ENCODE data around the gene STARD13. TPM values are rescaled to one million over a fixed set of nuclear protein-coding genes. Genes with fewer than 3 reads are reported as not detected.

The STARD13 gene
- total and polyA plus RNA-seq, 2 donors (not counting 1 experiment from before 2014, with no cell fraction given) = 0.06 to 0.22 TPM

GRCh38 chr13:33328701-33329100, 43.1 kb upstream of the STARD13 start:
- no CpG with 5 or more reads among the region's 1 CpG for WGBS (ENCODE audit: insufficient coverage)
- H3K27me3 Mint-ChIP-seq = peaks cover 17% of the 10 kb centered on the region
- Histone ChIP-seq H3K9me3 (ENCODE audit: control extremely low read depth in 1 of 3, control insufficient read depth in 2 of 3, insufficient read depth in 1 of 3, low read length in 2 of 3) (no peaks in the 10 kb centered on the region), H3K79me2 (ENCODE audit: control insufficient read depth, insufficient read depth, low read length) (no peaks in the 10 kb centered on the region), H3K27me3 (replicated peaks in 1 of 4; ENCODE audit: control extremely low read depth in 1 of 4, control insufficient read depth in 3 of 4, insufficient read depth in 4 of 4, low read length in 3 of 4) (peaks cover 0 to 2% (median 0%) of the 10 kb centered on the region in 4 experiments), H3K4me3 (ENCODE audit: control extremely low read depth in 1 of 5, extremely low read depth in 1 of 5, insufficient read depth in 1 of 5, low read depth in 2 of 5, low read length in 4 of 5) (no peak overlapping the region), H3K4me1 (ENCODE audit: control insufficient read depth in 2 of 2, insufficient read depth in 2 of 2, low read length in 2 of 2) (no peaks in the 10 kb centered on the region), H4K20me1 (ENCODE audit: control insufficient read depth, insufficient read depth, low read length, poor library complexity, severe bottlenecking) (no peaks in the 10 kb centered on the region), H2AFZ (ENCODE audit: insufficient read depth, low read depth, low read length, poor library complexity, severe bottlenecking) (no peak overlapping the region), H3K9ac (ENCODE audit: low read length) (no peak overlapping the region), H3K27ac (ENCODE audit: low read length in 2 of 2) (no peak overlapping the region), H3K4me2 (replicated peaks; ENCODE audit: low read depth, low read length, poor library complexity, severe bottlenecking) (no peak overlapping the region), H3K36me3 (replicated peaks in 1 of 2; ENCODE audit: control extremely low read depth in 1 of 2, control insufficient read depth in 1 of 2, extremely low read depth in 1 of 2, insufficient read depth in 2 of 2, low read length in 1 of 2) (no peaks in the 10 kb centered on the region)
- peaks cover 4% of the 10 kb centered on the region for H3K4me1 Mint-ChIP-seq
- ATAC-seq (ENCODE audit: low read depth) (no peak), DNase-seq (no peak)
- H3K9me3 Mint-ChIP-seq (ENCODE audit: insufficient read depth) = no peaks in the 10 kb centered on the region
- POLR2A ChIA-PET = no interaction called here
- H3K4me3 Mint-ChIP-seq = no peak overlapping the region
- intact Hi-C loops (cut with micrococcal nuclease) = no loop called here
- H3K27ac Mint-ChIP-seq = no peak overlapping the region
- no peak for TF ChIP-seq EZH2 (IDR thresholded peaks at IDR 0.05; ENCODE audit: borderline replicate concordance, insufficient read depth, low read depth, low read length, poor library complexity, severe bottlenecking)
- no peak for TF ChIP-seq CTCF (IDR thresholded peaks at IDR 0.05)
- CTCF ChIA-PET = no interaction called here

GRCh38 chr13:33326723-33327122, 41.2 kb upstream of the STARD13 start:
- ChIA-PET CTCF (no interaction called here), POLR2A (no interaction called here)
- ATAC-seq (ENCODE audit: low read depth) = no peak
- intact Hi-C loops (cut with micrococcal nuclease) = no loop called here
- TF ChIP-seq CTCF (IDR thresholded peaks at IDR 0.05) = no peak
- no peak for TF ChIP-seq EZH2 (IDR thresholded peaks at IDR 0.05; ENCODE audit: borderline replicate concordance, insufficient read depth, low read depth, low read length, poor library complexity, severe bottlenecking)
- H3K4me3 Mint-ChIP-seq = no peak overlapping the region
- H3K27me3 ChIP-seq (replicated peaks in 1 of 4; ENCODE audit: control extremely low read depth in 1 of 4, control insufficient read depth in 3 of 4, insufficient read depth in 4 of 4, low read length in 3 of 4) = peaks cover 0 to under 1% (median 0%) of the 10 kb centered on the region in 4 experiments
- H3K36me3 ChIP-seq (replicated peaks in 1 of 2; ENCODE audit: control extremely low read depth in 1 of 2, control insufficient read depth in 1 of 2, extremely low read depth in 1 of 2, insufficient read depth in 2 of 2, low read length in 1 of 2) = no peaks in the 10 kb centered on the region
- H3K4me2 ChIP-seq (replicated peaks; ENCODE audit: low read depth, low read length, poor library complexity, severe bottlenecking) = no peak overlapping the region
- no peak overlapping the region for H3K4me3 ChIP-seq (ENCODE audit: control extremely low read depth in 1 of 5, extremely low read depth in 1 of 5, insufficient read depth in 1 of 5, low read depth in 2 of 5, low read length in 4 of 5)
- no peaks in the 10 kb centered on the region for H3K9me3 Mint-ChIP-seq (ENCODE audit: insufficient read depth)
- no peak for DNase-seq
- no peak overlapping the region for H3K27ac Mint-ChIP-seq
- peaks cover 9% of the 10 kb centered on the region for H3K27me3 Mint-ChIP-seq
- no peak overlapping the region for H3K27ac ChIP-seq (ENCODE audit: low read length in 2 of 2)
- H2AFZ ChIP-seq (ENCODE audit: insufficient read depth, low read depth, low read length, poor library complexity, severe bottlenecking) = no peak overlapping the region
- no peak overlapping the region for H3K9ac ChIP-seq (ENCODE audit: low read length)
- H3K4me1 ChIP-seq (ENCODE audit: control insufficient read depth in 2 of 2, insufficient read depth in 2 of 2, low read length in 2 of 2) = no peaks in the 10 kb centered on the region
- no peaks in the 10 kb centered on the region for H3K9me3 ChIP-seq (ENCODE audit: control extremely low read depth in 1 of 3, control insufficient read depth in 2 of 3, insufficient read depth in 1 of 3, low read length in 2 of 3)
- no peaks in the 10 kb centered on the region for H3K79me2 ChIP-seq (ENCODE audit: control insufficient read depth, insufficient read depth, low read length)
- WGBS (ENCODE audit: insufficient coverage) = no CpG with 5 or more reads among the region's 2 CpGs
- no peaks in the 10 kb centered on the region for H4K20me1 ChIP-seq (ENCODE audit: control insufficient read depth, insufficient read depth, low read length, poor library complexity, severe bottlenecking)
- peaks cover 4% of the 10 kb centered on the region for H3K4me1 Mint-ChIP-seq

All from B cell (primary cell).